ENCODE results near the gene DLGAP1. TPM values are rescaled to one million over a fixed set of nuclear protein-coding genes. Genes with fewer than 3 reads are reported as not detected.

Gene DLGAP1
- total and polyA plus RNA-seq, 10 of the 15 experiments (the other 5 are each of a cell fraction or from before 2014, with no cell fraction given), result 0.23 to 27.6 (median 1.9) TPM

DNA sequence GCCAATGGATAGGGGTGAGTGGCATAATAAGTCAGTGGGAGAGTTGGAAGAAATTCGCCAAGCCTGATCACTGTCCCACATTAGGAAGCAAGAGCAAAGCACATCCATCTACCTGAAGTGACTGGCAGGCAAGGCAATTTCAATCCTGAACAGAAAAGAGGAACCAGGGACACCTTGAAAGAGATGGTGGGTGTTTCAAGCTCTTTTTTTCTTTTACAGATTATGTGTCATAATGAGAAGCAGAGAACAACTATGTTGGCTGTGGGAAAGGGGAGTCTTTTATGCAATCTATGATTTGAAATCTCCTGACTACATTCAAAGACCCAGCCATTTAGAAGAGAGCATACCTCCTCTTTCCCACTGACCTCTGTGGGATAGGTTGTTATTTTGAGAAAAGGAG is 941.6 kb downstream of the DLGAP1 start (continued):
- TF ChIP-seq SKIL (IDR thresholded peaks at IDR 0.05; ENCODE audit: low read depth, poor library complexity, severe bottlenecking) (peak; percentile 53), YY1 (IDR thresholded peaks at IDR 0.05; ENCODE audit: low read depth, low read length) (no peak), TARDBP (IDR thresholded peaks at IDR 0.05; ENCODE audit: borderline replicate concordance) (no peak), CBX3 (IDR thresholded peaks at IDR 0.05; ENCODE audit: borderline replicate concordance, low read depth) (no peak), IRF4 (IDR thresholded peaks at IDR 0.05; ENCODE audit: low read depth, low read length) (peak; percentile 74; the same call in 1 of the 2 replicates), RAD51 (IDR thresholded peaks at IDR 0.05) (no peak), NFYB (IDR thresholded peaks at IDR 0.05; ENCODE audit: insufficient read depth, low read depth, low read length) (no peak), POLR2AphosphoS5 (IDR thresholded peaks at IDR 0.05; ENCODE audit: low read length) (no peak), NBN (IDR thresholded peaks at IDR 0.05) (no peak), ZNF274 (IDR thresholded peaks at IDR 0.05; ENCODE audit: insufficient read depth, insufficient read length) (no peak), ZBTB33 (IDR thresholded peaks at IDR 0.05) (no peak), EGR1 (IDR thresholded peaks at IDR 0.05; ENCODE audit: borderline replicate concordance in 1 of 2, low read depth in 2 of 2, low read length in 2 of 2) (no peak), TCF3 (IDR thresholded peaks at IDR 0.05; ENCODE audit: borderline replicate concordance, insufficient read depth, low read depth, low read length) (no peak), MLLT1 (IDR thresholded peaks at IDR 0.05) (no peak), MTA2 (IDR thresholded peaks at IDR 0.05; ENCODE audit: low read depth) (peak; percentile 62; the same call in 1 of the 2 replicates), NR2C2 (IDR thresholded peaks at IDR 0.05; ENCODE audit: borderline replicate concordance, control insufficient read depth, insufficient read length, low read depth) (no peak), IKZF1 (conservative IDR thresholded peaks at IDR 0.05) (peak; percentile 63), BCL11A (IDR thresholded peaks at IDR 0.05; ENCODE audit: low read depth, low read length) (peak; percentile 51; the same call in 1 of the 2 replicates)
- TF ChIP-seq, protein P1, sequence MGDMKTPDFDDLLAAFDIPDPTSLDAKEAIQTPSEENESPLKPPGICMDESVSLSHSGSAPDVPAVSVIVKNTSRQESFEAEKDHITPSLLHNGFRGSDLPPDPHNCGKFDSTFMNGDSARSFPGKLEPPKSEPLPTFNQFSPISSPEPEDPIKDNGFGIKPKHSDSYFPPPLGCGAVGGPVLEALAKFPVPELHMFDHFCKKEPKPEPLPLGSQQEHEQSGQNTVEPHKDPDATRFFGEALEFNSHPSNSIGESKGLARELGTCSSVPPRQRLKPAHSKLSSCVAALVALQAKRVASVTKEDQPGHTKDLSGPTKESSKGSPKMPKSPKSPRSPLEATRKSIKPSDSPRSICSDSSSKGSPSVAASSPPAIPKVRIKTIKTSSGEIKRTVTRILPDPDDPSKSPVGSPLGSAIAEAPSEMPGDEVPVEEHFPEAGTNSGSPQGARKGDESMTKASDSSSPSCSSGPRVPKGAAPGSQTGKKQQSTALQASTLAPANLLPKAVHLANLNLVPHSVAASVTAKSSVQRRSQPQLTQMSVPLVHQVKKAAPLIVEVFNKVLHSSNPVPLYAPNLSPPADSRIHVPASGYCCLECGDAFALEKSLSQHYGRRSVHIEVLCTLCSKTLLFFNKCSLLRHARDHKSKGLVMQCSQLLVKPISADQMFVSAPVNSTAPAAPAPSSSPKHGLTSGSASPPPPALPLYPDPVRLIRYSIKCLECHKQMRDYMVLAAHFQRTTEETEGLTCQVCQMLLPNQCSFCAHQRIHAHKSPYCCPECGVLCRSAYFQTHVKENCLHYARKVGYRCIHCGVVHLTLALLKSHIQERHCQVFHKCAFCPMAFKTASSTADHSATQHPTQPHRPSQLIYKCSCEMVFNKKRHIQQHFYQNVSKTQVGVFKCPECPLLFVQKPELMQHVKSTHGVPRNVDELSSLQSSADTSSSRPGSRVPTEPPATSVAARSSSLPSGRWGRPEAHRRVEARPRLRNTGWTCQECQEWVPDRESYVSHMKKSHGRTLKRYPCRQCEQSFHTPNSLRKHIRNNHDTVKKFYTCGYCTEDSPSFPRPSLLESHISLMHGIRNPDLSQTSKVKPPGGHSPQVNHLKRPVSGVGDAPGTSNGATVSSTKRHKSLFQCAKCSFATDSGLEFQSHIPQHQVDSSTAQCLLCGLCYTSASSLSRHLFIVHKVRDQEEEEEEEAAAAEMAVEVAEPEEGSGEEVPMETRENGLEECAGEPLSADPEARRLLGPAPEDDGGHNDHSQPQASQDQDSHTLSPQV (IDR thresholded peaks at IDR 0.05), result no peak
- TF ChIP-seq, protein P2, sequence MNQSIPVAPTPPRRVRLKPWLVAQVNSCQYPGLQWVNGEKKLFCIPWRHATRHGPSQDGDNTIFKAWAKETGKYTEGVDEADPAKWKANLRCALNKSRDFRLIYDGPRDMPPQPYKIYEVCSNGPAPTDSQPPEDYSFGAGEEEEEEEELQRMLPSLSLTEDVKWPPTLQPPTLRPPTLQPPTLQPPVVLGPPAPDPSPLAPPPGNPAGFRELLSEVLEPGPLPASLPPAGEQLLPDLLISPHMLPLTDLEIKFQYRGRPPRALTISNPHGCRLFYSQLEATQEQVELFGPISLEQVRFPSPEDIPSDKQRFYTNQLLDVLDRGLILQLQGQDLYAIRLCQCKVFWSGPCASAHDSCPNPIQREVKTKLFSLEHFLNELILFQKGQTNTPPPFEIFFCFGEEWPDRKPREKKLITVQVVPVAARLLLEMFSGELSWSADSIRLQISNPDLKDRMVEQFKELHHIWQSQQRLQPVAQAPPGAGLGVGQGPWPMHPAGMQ (IDR thresholded peaks at IDR 0.05; ENCODE audit: borderline replicate concordance), result no peak
